ENCODE measurements around the gene LGALS9C.
"Not testable (repeated sequence)": the region's sequence is repeated elsewhere in the genome, so short reads cannot be mapped to it uniquely, and the experiment has no call there.

GRCh38 chr17:18521100-18521499, 44.5 kb downstream of the LGALS9C start:
- TF ChIP-seq LEF1 (IDR thresholded peaks at IDR 0.05; ENCODE audit: borderline replicate concordance); FOXA1 (IDR thresholded peaks at IDR 0.05); FOXK2 (IDR thresholded peaks at IDR 0.05): not testable (repeated sequence)
